HCT116 (cell line): Measurements from ENCODE around the gene MOB2. TPM values are rescaled to one million over a fixed set of nuclear protein-coding genes. Genes with fewer than 3 reads are reported as not detected.
A peak's percentile ranks its signal among the peaks of the same experiment; 100 is the strongest.

Experiments used
- ATAC-seq: fragments of 200-7000 bp; cut with Tn5 transposase; 2 replicates; pipeline ENCODE4 v1.9.1; 2020; ENCODE audit warnings: mild to moderate bottlenecking, moderate library complexity
- BruUV-seq: library from RNA; stranded (reverse); fragments of 400-500 nt; replicated peaks from 2 replicates; lab custom pipeline; 2021; lab: Mats Ljungman, UMichigan
- CTCF ChIA-PET: fragments of 300-600 bp; sonication (Branson Sonifier 250); formaldehyde crosslinking; loops from one replicate; lab custom pipeline; 2021; ENCODE audit warnings: antibody characterized with exemption; lab: Charles Lee
- POLR2A ChIA-PET: fragments of 300-600, 350-600 bp; sonication (Branson Sonifier 250); formaldehyde crosslinking; loops from one replicate; lab custom pipeline; 2021; ENCODE audit warnings: antibody characterized with exemption; lab: Charles Lee
- RAD21 ChIA-PET, 2 experiments: fragments of 300-600 bp; sonication (Branson Sonifier 250); formaldehyde crosslinking; loops; one replicate each; lab custom pipeline; 2023; ENCODE audit warnings: low total read pairs in 2 of 2; ENCODE audit not compliant: uncharacterized antibody in 2 of 2, unreplicated experiment in 2 of 2, low non-redundant PET in 1 of 2; lab: Charles Lee
- DNase-seq: peaks from one replicate; pipeline ENCODE4 v3.0.0-alpha.2; 2010; ENCODE audit warnings: low read depth, low spot score
- H2AFZ ChIP-seq: fragments of 200-600 bp; shearing (Covaris generic), sonication (generic); 2 replicates; pipeline ENCODE4 v1.6.1; 2017; ENCODE audit warnings: low read depth, mixed run types, mixed read lengths, antibody characterized with exemption, low read length; ENCODE audit not compliant: poor library complexity, severe bottlenecking
- H3K27ac ChIP-seq: 2 replicates; pipeline ENCODE4 v1.5.1; 2012; ENCODE audit warnings: low read depth, low read length
- H3K27me3 ChIP-seq: fragments of 200-600 bp; sonication (generic); 2 replicates; pipeline ENCODE4 v1.6.1; 2016; ENCODE audit warnings: mixed run types, low read length, mixed read lengths; ENCODE audit not compliant: insufficient read depth
- H3K36me3 ChIP-seq, 2 experiments: fragments of 200-500 bp in 1 of 2; fragments of 200-600 bp in 1 of 2; sonication (Bioruptor generic) in 1 of 2; sonication (generic) in 1 of 2; 2 replicates each; pipeline versions ENCODE4 v1.5.1 to v1.6.1; 2014 to 2016; ENCODE audit warnings: low read length in 2 of 2, inconsistent platforms in 1 of 2, mixed read lengths in 1 of 2, mixed run types in 1 of 2; ENCODE audit not compliant: insufficient read depth in 2 of 2, control insufficient read depth in 1 of 2
- H3K4me1 ChIP-seq, 2 experiments: fragments of 200-600 bp in 1 of 2; sonication (generic) in 1 of 2; 2 replicates each; pipeline versions ENCODE4 v1.5.1 to v1.6.1; 2012 to 2017; ENCODE audit warnings: low read length in 2 of 2, inconsistent platforms in 1 of 2, mild to moderate bottlenecking in 1 of 2, mixed read lengths in 1 of 2, mixed run types in 1 of 2, moderate library complexity in 1 of 2; ENCODE audit not compliant: insufficient read depth in 2 of 2, control insufficient read depth in 1 of 2
- H3K4me2 ChIP-seq: fragments of 200-600 bp; sonication (generic); 2 replicates; pipeline ENCODE4 v1.6.1; 2017; ENCODE audit warnings: mixed run types, low read length, mixed read lengths
- H3K4me3 ChIP-seq, 2 experiments: fragments of 200-600 bp in 1 of 2; sonication (generic) in 1 of 2; replicated peaks in 1 of 2; 2 replicates each; pipeline ENCODE4 v1.5.1; 2011 to 2016; ENCODE audit warnings: low read length in 2 of 2, control low read depth in 1 of 2, low read depth in 1 of 2, mild to moderate bottlenecking in 1 of 2, mixed read lengths in 1 of 2, mixed run types in 1 of 2
- H3K79me2 ChIP-seq: fragments of 200-600 bp; sonication (generic); 2 replicates; pipeline ENCODE4 v1.6.1; 2017; ENCODE audit warnings: mild to moderate bottlenecking, mixed run types, low read length, moderate library complexity, mixed read lengths; ENCODE audit not compliant: insufficient read depth
- H3K9ac ChIP-seq: fragments of 200-600 bp; sonication (generic); 2 replicates; pipeline ENCODE4 v1.6.1; 2016; ENCODE audit warnings: low read length, mixed read lengths
- H3K9me2 ChIP-seq: fragments of 200-600 bp; sonication (generic), shearing (Covaris generic); 2 replicates; pipeline ENCODE4 v1.6.1; 2017; ENCODE audit warnings: mixed run types, mild to moderate bottlenecking, moderate library complexity; ENCODE audit not compliant: insufficient read depth
- H3K9me3 ChIP-seq, 2 experiments: fragments of 200-500 bp in 1 of 2; fragments of 200-600 bp in 1 of 2; sonication (Bioruptor generic) in 1 of 2; sonication (generic) in 1 of 2; 2 replicates each; pipeline ENCODE4 v1.6.1; 2014 to 2017; ENCODE audit warnings: low read length in 2 of 2, mixed read lengths in 2 of 2, inconsistent platforms in 1 of 2, low read depth in 1 of 2, mild to moderate bottlenecking in 1 of 2, mixed run types in 1 of 2, moderate library complexity in 1 of 2; ENCODE audit not compliant: control insufficient read depth in 1 of 2, insufficient read depth in 1 of 2
- H4K20me1 ChIP-seq: fragments of 200-600 bp; sonication (generic), shearing (Covaris generic); 2 replicates; pipeline ENCODE4 v1.6.1; 2017; ENCODE audit warnings: mixed run types, mild to moderate bottlenecking, moderate library complexity; ENCODE audit not compliant: insufficient read depth
- CEBPB ChIP-seq: IDR thresholded peaks from 2 replicates; pipeline ENCODE4 v1.6.1; 2012; ENCODE audit warnings: low read depth
- EGR1 ChIP-seq: IDR thresholded peaks from 2 replicates; pipeline ENCODE4 v1.6.1; 2012; ENCODE audit warnings: low read depth
- ELF1 ChIP-seq: IDR thresholded peaks from 2 replicates; pipeline ENCODE4 v1.6.1; 2012; ENCODE audit warnings: low read depth, borderline replicate concordance
- EZH2phosphoT487 ChIP-seq: fragments of 200-600 bp; IDR thresholded peaks from 2 replicates; pipeline ENCODE4 v1.6.1; 2018; ENCODE audit warnings: antibody characterized with exemption, borderline replicate concordance
- FOSL1 ChIP-seq: IDR thresholded peaks from 2 replicates; pipeline ENCODE4 v1.6.1; 2012; ENCODE audit warnings: low read depth
- MAX ChIP-seq: IDR thresholded peaks from 2 replicates; pipeline ENCODE4 v1.6.1; 2012
- POLR2A ChIP-seq: IDR thresholded peaks from 2 replicates; pipeline ENCODE4 v1.7.0; 2011; ENCODE audit warnings: borderline replicate concordance; ENCODE audit not compliant: insufficient read depth, insufficient read length; ENCODE audit errors: extremely low read depth
- POLR2AphosphoS5 ChIP-seq: IDR thresholded peaks from 2 replicates; pipeline ENCODE4 v1.6.1; 2011; ENCODE audit warnings: mild to moderate bottlenecking, low read depth, low read length, moderate library complexity
- RAD21 ChIP-seq: IDR thresholded peaks from 2 replicates; pipeline ENCODE4 v1.6.1; 2012; ENCODE audit warnings: low read depth, mild to moderate bottlenecking
- REST ChIP-seq: IDR thresholded peaks from 2 replicates; pipeline ENCODE4 v1.6.1; 2012; ENCODE audit warnings: low read depth
- SP1 ChIP-seq: IDR thresholded peaks from 2 replicates; pipeline ENCODE4 v1.6.1; 2012; ENCODE audit warnings: low read depth
- TCF7L2 ChIP-seq: IDR thresholded peaks from 2 replicates; pipeline ENCODE4 v1.7.0; 2011; ENCODE audit warnings: borderline replicate concordance, inconsistent platforms; ENCODE audit not compliant: insufficient read depth, insufficient read length; ENCODE audit errors: extremely low read depth
- YY1 ChIP-seq: IDR thresholded peaks from 2 replicates; pipeline ENCODE4 v1.6.1; 2011; ENCODE audit warnings: low read length, low read depth, moderate library complexity, mild to moderate bottlenecking; ENCODE audit not compliant: insufficient replicate concordance; ENCODE audit errors: extremely low read depth
- ZBTB33 ChIP-seq: IDR thresholded peaks from 2 replicates; pipeline ENCODE4 v1.6.1; 2011; ENCODE audit warnings: mild to moderate bottlenecking, low read length, moderate library complexity; ENCODE audit not compliant: insufficient replicate concordance; ENCODE audit errors: extremely low read depth
- ZNF274 ChIP-seq: fragments of 200-500 bp; sonication (Bioruptor generic); IDR thresholded peaks from 2 replicates; pipeline ENCODE4 v1.6.1; 2014; ENCODE audit warnings: mild to moderate bottlenecking, low read depth, low read length, inconsistent platforms
- intact Hi-C: fragments of 100-400 bp; cut with micrococcal nuclease; formaldehyde crosslinking; loops from 2 replicates; pipeline ENCODE4 v1.10.0; 2022
- total RNA-seq: library from RNA; stranded (reverse); gene quantifications from one replicate; pipeline ENCODE4 v1.2.1, GENCODE V29; 2021; ENCODE audit not compliant: unreplicated experiment

The MOB2 gene
- total RNA-seq, 1 experiment from 2014 or later: 25.7 TPM

- H3K4me2 ChIP-seq: no peak overlapping the region
- H3K9me2 ChIP-seq: no peaks in the 10 kb centered on the region
- POLR2A ChIA-PET: no interaction called here
- RAD21 ChIA-PET: no interaction called here
- TF ChIP-seq RAD21: no peak
- TF ChIP-seq ELF1: no peak
- no peak for TF ChIP-seq REST
- TF ChIP-seq SP1: no peak
- TF ChIP-seq CEBPB: no peak
- TF ChIP-seq TCF7L2: no peak
- TF ChIP-seq POLR2A: no peak
- no peak for TF ChIP-seq EZH2phosphoT487
- TF ChIP-seq MAX: no peak
- TF ChIP-seq EGR1: no peak
- no peak for TF ChIP-seq ZNF274
- no peak for TF ChIP-seq FOSL1
- TF ChIP-seq POLR2AphosphoS5: no peak
- no peak for TF ChIP-seq ZBTB33
- no peak for TF ChIP-seq YY1
- CTCF ChIA-PET: no interaction called here
- H3K4me3 ChIP-seq: no peak overlapping the region
- BruUV-seq: no TSS peak
- no peaks in the 10 kb centered on the region for H3K9me3 ChIP-seq
- H3K79me2 ChIP-seq: no peaks in the 10 kb centered on the region
- H3K4me1 ChIP-seq: no peaks in the 10 kb centered on the region
- no peaks in the 10 kb centered on the region for H3K27me3 ChIP-seq
- no peak overlapping the region for H2AFZ ChIP-seq
- intact Hi-C loops: no loop called here
- no peak overlapping the region for H3K27ac ChIP-seq
- DNase-seq (no peak), ATAC-seq (peak; percentile 33; the same call in 1 of the 2 replicates)
- no peaks in the 10 kb centered on the region for H4K20me1 ChIP-seq
- no peak overlapping the region for H3K9ac ChIP-seq
- H3K36me3 ChIP-seq: no peaks in the 10 kb centered on the region
These were observed 40.7 kb downstream of the MOB2 start for GRCh38 chr11:1445741-1446445.
